Melanocyte of skin (primary cell): Measurements from ENCODE around the gene AAK1. TPM values are rescaled to one million over a fixed set of nuclear protein-coding genes. Genes with fewer than 3 reads are reported as not detected.

Experiments
- small RNA-seq, 2 donors: library from RNA; depleted of rRNA; stranded (forward); fragments of <200 nt; gene quantifications; one replicate each; pipeline ENCODE3, GENCODE V24; 2012
- total RNA-seq, 2 donors: library from RNA; depleted of rRNA; stranded (reverse); fragments of >200 nt; gene quantifications; 2 replicates each; pipeline ENCODE4 v1.2.3, GENCODE V29; 2012

AAK1 gene
- total RNA-seq: 10 to 100 TPM; 23.6 to 25.1 TPM

GRCh38 chr2:69643602-69644505, at the start of gene AAK1:
Gene AAK1 (minus strand): TSS chr2:69643739. CDS start chr2:69643040, 699 bp downstream.

DNA sequence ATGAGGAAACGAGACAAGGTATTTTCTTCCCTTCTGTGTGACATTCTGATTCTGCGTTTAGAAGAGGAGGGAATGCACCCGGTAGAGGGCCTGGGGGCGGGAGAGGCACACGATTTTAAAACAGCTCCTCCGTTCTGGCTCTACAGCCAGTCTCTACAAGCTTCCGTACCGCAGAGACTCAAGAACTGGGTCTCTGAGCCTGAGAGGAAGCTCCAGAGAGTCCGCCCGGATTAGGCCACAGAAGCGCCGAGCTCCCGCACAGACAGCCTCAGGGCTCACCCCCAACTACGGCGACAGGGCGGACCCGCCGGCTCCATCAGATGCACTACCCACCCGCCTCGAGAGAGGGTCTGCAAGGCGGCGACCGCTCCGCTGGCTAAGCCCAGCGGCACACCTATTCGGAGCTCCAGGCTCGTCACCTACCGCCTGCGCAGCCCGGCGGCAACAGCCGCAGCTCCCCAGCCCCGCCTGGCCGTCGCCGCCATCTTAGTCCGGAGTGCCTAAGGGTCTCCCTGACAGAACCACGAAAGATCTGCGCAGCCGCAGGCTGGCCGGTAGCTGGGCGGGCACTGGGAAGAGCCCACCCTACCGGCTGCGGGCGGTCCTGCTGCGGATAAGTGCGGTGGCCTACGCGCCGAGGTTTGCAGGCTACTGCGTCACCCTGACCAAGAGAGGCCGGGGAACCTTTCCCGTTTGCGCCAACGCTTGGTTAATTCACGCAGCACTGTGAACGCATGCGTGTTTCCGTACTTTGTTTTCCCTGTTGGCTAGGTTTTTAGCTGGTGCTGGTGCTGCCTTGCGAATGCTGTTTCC, 206.4 kb downstream of the AAK1 start, which contains the start of gene NFU1:
TSS of gene NFU1 (minus strand) at position 498 of the 813 bp plus-strand sequence. CDS start at position 485, 13 bp downstream.

Small RNAs within 50 kb of the gene (small RNA-seq; reads per million reads assigned to genes)
- 0 reads per million in 2 donors for gene RN7SL604P
- gene SNORA36C: 0 reads per million in 2 donors

Other genes with a start within 250 kb of the AAK1 start
- gene NFU1, start 206.3 kb downstream of the AAK1 start, total RNA-seq: 10 to 100 TPM; 36.5 to 43.0 TPM
- 10 to 100 TPM; 24.1 to 30.6 TPM for gene ANXA4, start 98.4 kb upstream of the AAK1 start, total RNA-seq
- 1 to 10 TPM; 5.9 to 8.7 TPM for gene GMCL1, start 185.9 kb upstream of the AAK1 start, total RNA-seq